CMK (cell line): ENCODE measurements around the gene FAM219A.

Experiments used
- DNase-seq: peaks from one replicate; pipeline ENCODE4 v3.0.0-alpha.2; 2010; ENCODE audit warnings: low read depth

Gene FAM219A, protein sequence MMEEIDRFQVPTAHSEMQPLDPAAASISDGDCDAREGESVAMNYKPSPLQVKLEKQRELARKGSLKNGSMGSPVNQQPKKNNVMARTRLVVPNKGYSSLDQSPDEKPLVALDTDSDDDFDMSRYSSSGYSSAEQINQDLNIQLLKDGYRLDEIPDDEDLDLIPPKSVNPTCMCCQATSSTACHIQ

DNA sequence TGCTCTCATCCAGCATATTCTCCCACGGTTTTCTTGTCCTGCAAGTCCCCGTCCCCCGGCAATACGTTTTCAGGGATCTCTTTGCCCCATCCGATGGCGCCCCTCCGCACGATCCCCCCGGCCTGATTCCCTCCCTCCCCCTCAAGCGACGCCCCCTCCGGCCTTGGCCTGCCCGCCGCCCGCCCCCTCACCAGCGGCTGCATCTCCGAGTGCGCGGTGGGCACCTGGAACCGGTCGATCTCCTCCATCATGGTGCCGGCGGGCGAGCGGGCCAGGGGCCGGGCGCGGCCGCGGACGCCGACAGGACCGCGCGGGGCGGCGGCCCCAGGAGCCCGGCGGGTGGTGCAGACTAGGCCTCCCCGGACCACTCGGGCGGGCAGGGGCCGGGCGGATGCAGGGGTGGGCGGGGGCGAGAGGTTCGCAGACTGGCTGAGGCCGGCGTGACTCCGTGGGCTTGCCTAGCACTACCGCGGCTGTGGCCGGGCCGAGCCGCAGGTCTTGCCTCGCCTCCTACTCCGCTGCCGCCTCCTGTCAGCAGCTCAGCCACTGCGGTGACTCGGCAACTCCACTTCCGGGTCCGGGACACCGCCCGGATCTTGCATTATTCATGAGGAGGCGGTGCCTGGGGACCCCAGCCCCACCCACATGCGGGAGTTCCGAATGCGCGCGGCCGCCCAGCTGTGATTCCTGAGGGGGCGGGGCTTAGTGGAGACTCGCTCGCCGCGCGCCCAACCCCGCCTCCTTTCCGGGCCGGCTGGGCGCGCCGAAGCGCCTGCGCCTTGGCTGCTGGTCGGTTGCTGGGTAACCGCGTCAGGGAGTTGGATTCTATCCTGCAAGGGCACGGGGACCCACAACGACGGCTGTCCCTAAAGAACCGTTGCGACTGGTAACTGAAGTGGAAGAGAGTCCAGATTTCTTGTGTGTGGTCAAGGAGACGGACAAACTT lies at the start of gene FAM219A, which contains the start of gene DNAI1:
FAM219A (minus strand) TSS at position 558 of the 946 bp plus-strand sequence; CDS start at position 251, 307 bp downstream.
DNAI1 (plus strand) TSS at position 793 of the 946 bp plus-strand sequence. CDS start 201 bp downstream, outside the sequence.
- DNase-seq: peak; percentile 97

DNA sequence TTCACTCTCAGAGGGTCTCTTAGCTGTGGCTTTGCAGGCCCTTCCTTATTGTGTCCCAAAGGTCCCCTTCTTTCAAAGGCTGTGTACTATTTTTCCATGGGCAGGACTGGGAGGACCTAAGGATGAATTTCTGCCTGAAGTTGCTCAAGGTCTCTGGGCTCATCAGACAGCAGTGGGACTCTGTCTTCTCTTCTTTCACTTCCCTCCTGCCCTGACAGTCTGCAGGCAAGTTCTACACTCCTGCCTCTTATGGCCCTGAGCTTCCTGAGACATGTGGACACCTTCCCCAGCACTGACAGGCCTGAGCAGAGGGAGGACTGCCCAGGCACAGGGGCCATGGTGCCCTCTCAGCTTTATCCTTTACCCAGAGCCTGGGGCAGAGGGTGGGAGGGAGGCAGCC lies 49.6 kb upstream of the FAM219A start:
- DNase-seq: no peak

DNA sequence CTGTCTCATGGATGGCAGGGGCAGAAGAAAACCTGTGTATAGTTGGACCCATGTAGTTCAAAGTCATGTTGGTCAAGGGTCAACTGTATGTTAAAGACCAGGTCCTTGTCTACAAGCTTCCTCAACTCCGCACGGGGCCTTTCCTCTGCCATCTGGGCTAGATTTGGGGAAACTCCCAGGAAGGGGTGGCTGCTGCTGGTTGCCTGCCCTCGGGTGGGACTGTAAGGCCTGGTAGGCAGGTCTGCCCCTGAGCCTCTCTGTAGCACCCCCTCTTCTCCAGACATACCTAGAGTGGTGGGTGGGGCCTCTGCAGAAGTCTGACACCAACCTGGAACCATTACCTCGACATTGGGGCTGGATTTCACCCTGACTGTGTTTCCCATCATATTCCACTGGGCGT lies 49.2 kb upstream of the FAM219A start:
- no peak for DNase-seq

DNA sequence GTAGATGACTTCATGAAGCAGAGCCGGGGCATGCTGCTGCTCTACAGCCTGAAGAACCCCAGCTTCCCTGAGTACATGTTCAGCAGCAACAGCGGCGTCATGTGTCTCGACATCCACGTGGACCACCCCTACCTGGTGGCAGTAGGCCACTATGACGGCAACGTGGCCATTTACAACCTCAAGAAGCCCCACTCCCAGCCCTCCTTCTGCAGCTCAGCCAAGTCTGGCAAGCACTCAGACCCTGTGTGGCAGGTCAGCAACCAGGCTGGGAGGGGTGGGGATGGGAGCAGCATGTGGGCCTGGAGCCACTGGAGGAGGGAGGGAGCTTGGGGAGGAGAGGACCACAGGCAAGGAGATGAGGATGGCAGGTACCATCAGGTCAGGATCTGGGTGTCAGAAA lies 48.3 kb upstream of the FAM219A start:
- no peak for DNase-seq

DNA sequence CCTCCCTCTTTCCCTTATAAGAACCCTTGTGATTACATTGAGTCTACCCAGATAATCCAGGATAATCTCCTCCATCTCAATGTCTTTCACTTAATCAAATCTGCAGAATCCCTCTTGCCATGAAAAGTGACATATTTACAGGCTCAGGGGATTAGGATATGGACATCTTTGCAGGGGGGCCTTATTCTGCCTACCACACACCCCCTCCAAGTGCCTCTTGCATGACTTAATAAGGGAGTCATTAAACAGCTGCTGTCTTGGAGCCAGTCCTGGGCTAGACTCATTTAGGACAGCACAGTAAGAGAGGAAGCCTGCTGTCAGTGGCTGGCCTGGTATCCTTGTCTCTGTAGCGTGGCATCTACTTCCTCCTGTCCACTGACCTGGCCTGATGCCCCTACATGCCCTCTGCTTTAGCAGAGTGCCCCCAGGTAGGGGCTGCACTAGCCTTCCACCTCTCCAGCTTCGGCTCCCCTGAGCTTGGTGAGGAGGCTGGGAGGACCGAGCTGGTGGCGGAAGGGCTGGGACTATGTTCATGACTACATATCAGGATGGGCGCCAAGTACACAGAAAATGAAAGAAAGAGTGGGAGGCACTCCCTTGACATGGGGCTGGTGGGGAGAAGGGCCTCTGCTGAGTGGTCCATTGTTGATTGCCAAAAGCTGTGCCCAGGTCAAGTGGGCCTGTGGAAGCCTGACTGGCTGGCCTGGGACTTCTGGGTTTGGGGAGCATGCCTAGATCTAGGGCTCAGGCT lies 47.2 kb upstream of the FAM219A start:
- DNase-seq: no peak

DNA sequence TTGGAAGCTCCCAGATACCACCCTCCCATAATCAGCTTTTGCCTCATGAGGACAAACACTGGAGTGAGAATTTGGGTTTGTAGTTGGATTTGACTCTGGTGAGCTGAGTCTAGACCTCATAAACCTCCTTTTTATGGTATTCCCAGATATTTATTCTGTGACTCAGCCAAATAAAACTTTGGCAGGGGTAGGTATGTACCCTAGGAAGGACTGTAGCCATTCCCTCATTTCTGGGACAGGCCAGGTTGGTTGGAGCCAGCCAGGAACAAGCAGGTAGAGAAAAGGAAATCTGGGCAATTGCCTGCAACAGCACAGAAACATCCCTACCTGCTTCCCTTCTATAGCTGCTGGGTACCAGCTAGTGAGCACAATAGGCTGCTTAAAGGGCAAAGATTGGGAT lies 45.0 kb upstream of the FAM219A start:
- no peak for DNase-seq

DNA sequence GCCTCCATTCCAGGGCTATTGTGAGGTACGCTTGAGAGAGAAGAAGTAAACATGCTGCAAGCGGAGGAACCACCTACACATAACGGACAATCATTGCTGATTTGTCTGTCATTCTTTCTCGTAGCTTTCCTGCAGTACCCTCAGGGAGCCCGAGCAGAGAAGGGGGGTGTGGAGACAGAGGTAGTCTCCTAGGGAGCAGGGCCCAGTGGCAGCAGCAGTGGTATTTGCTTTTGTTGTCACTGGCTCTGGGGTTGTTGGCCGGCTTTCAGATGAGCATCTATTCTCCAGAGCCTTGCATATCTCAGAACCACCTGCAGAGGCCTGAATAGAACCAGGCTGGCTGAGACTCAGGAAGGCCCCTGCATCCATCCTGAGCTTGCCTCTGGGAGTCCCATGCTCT lies 44.5 kb upstream of the FAM219A start:
- no peak for DNase-seq

DNA sequence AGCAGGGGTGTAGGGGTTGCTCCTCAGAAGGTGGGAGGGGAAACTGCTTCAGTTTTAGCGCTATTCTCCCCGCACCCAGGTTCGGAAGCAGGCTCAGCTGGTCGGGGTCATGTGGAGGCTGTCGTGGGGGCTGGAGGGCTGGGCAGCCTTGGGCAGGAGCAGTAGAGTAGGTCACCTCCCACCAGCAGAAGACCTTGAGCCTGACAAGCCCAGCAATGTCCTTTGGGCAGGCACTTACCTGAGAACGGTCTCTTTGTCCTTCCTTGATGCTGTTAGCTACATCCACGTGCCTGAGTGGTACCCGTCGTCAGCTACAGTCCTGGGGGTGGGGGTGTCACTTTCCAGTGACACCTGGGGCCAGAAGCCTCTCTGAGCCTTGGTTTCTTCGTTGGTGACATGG lies 44.1 kb upstream of the FAM219A start:
- no peak for DNase-seq

DNA sequence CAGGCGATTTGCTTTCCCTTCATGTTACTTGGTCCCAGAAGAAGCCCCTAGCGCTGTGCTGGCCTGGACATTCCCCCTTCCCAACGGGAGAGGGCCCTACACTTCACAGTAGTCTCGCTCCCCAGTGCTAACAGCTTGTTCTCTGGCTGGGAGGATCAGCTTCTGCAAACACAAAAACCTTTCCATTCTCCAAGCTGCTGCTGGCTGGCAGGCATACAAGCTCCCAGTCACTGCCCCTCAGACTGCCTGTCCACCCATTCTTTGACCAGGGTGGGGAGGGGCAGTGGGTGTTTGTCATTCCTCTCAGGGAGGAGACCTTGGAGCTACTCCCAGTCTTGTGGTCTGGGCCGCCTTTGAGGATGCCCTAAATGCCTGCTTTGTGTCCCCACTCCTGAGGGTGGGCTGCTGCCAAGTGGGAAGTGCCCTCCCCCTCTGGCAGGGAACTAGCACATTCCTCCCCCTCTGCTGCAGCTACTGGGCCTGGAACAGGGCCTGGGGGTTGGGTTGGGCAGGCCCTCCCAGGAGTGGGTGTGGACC lies 43.6 kb upstream of the FAM219A start:
- DNase-seq: no peak

DNA sequence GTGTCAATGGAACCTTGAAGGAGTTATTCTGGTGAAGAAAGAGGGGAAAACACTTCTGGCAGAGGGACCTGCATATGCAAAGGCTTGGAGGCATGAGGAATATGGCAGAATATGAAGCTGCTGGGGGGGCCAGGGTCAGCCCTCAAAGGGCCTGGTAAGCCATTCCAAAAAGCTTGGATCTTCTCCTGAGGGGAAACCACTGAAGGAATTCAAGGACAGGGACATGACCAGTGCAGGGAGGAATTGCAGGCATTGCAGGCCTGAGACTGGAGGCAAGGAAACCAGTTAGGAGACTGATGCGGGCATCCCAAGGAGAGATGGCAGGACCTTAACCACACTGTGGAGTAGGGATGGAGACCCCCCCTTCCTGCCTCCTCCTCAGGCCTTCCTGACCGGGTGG lies 43.0 kb upstream of the FAM219A start:
- no peak for DNase-seq

DNA sequence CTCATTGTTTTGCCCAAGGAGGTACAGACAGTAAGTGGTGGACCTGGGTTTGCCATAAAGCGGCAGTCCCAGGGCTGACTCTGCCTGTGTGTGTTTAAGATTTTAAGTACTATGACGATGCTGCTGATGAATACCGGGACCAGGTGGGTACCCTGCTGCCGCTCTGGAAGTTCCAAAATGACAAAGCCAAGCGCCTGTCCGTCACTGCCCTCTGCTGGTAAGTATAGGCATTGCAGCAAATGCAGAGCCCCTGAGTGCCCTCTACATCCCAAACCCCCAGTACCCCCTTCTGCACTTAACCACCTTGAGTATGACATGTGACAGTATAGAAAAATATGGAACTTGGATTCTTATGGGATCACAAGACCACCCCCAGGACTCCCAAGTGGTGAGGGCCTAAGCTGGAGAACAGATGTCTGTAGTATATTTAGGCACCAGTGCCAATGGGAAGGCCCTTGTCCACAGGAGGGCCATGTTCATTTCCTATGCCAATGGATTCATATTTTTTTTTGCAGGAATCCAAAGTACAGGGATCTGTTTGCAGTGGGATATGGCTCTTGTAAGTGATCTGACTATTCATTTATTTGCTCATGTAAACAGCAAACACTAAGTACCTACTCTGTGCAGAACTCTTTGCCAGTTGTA lies 42.4 kb upstream of the FAM219A start:
- DNase-seq: peak; percentile 20

DNA sequence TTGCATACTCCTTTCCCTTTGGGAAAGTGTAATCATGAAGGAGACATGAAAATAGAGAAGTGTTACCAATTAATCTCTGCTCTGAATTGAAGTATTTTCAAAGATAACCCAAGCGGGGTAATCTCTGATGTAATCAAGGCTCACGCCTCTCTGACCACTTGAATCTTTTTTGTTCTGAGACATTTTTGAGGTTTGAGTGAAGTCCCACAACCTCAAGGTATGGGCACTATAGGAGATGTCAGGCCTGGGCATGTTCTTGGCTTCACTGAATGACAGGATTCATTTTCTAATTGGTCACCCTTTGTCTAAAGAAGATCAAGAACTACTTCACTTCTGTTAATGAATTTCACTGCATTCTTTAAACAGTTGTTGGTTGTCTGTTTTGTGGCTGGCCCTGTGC lies 40.7 kb upstream of the FAM219A start:
- DNase-seq: no peak

DNA sequence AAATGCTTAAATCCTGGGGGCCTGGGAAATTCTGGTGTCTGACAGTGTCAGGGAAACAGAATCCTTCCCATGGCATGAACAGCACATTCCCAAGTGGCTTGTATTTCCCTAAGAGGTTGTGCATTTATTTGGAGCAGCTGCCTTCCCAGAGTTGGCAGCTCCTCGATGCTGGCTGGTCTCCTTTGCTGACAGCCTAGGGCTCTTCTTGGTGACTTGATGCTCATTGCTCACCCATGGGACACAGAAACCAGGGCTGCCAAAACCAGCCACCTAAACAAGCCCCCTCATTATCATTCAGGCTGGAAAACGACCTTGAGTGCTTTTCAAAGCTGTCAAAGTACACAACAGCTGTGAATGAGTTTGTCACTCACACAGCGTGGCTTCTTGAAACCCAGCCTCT lies 40.2 kb upstream of the FAM219A start:
- DNase-seq: no peak

DNA sequence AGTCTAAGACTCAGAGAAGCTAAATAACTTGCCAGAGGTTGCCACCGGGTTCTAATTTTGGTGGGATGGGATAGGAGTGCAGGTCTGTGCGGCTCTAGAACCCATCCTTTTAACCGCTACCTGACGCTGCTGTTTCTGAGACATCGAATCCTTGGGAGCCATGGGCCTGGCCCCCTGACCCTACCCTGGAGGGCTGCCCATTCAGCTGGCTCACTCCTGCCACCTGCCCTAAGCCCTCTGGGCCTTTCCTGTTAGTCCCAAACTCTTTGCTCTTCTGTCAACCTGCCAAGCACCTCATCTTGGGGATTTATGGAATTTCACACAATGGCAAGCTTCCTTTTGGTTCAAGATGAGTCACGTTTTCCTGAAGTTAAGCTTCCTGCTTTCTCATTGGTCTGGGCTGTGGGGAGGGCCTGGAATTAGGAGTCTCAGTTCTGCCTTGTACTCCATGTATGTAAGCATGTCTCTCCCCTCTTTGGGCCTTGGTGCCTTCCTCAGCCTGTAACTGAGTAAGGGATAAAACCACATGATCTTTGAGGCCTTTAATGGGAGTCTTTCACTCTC lies 37.9 kb upstream of the FAM219A start:
- DNase-seq: no peak

DNA sequence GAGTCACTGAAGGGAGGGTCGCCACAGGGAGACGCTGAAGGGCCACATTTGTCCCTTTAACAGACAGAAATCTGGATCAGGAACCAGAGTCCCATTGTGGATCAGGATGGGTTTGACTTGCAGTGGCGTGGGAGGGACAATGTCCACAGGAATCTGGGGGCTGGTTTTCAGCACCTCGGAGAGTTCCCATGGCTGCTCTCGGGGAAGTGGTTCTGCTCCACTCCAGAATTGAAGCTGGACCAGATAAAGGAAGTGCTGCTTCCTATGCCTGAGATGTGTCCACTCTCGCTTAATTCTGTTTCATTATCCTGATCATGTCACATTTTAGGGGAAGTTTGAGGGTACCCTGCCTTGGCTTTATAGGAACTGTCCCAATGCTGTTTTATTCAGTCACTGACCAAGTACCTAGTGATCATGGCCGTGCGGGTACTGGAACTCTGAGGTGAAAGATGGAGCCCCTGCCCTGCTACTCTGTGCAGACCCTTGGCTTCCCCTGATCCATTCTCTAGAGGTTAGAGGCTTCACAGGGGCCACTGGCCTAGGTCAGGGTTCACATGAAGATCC lies 35.7 kb upstream of the FAM219A start:
- DNase-seq: peak; percentile 25

DNA sequence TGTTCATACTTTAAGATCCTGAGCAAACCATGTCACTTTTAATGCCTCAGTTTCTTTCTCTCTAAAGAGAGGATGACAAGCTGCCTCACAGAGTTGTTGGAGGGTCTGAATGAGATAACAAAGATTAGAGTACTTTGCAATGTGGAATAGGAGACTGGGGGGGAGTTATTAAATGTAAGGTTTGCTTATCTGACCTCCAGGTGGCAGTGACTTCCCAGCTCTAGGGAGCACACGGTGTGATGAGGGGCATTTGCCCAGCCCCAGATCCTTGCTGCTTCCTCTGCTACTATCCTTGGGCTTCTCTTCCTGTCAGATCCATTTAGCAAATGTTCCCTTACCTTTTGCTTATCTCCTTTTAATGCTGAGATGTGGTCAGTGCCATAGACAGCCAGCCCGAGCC lies 33.7 kb upstream of the FAM219A start:
- no peak for DNase-seq

DNA sequence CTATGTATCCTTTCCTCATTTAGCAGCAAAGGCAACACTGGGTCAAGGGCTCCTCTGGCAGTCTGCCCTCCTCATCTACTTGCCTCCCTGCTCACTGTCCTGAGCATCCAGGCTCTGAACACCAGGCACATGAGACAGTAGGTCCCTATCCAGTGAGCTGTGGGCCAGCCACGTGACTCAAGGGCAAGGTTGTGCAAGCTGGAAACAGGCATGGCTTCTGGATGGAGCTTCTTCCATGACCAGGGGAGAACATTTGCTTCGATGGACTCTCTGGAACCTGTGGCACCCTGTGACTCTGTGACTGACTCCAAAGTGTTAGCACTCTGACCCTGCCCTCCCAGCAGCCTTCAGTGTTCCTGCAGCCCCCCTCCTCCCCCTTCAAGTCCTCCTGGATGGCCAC lies 33.2 kb upstream of the FAM219A start:
- DNase-seq: no peak

DNA sequence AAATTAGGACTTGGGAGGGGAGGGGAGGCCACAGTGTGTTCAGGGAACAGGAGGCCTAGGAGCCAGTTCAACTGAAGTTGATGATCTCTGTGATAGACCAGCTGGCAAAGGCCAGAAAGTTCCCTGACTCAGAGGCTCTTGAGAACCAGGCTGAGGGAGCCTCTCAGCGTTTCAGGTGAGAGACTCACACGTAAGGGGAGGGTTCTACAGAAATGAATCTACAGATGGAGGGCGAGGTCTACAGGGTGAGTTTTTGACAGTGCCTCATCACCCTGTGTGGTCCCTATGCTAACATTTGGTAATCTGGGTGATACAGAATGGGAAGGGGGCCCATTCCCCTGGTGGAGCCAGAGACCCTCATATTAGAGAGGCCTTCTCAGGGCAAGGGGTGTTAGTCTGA lies 32.4 kb upstream of the FAM219A start:
- DNase-seq: no peak

DNA sequence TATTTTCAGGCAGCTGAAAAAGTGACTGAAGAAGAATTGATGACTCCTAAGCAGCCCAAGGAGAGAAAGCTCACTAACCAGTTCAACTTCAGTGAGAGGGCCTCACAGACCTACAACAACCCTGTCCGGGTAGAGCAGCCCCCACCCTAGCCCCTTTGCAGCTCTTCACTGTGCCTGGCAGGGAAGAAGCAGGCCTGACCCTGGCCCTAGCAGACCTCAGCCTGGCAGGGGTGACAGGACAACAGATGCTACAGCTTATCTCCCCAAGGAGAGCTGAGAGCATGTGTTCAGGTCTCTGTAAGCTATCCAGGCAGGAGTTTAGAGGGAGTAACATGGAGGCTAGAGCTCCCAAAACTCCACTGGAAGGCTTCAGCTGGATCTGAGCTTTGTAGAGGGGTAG lies 32.0 kb upstream of the FAM219A start:
- DNase-seq: no peak

DNA sequence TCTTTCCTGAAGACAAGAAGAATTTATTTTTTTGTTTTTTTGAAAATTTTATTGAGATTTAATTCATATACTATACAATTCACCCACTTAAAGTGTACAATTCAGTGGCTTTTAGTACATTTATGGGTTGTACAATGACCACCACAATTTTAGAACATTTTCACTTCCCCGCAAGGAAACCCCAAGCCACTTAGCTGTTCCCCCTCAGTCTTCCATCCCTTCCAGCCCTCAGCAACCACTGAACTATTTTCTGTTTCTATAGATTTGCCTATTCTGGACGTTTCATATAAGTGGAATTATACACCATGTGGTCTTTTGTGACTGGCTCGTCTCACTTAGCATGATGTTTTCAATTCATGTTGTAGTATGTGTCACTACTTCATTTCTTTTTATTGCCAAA lies 28.2 kb upstream of the FAM219A start:
- DNase-seq: no peak

DNA sequence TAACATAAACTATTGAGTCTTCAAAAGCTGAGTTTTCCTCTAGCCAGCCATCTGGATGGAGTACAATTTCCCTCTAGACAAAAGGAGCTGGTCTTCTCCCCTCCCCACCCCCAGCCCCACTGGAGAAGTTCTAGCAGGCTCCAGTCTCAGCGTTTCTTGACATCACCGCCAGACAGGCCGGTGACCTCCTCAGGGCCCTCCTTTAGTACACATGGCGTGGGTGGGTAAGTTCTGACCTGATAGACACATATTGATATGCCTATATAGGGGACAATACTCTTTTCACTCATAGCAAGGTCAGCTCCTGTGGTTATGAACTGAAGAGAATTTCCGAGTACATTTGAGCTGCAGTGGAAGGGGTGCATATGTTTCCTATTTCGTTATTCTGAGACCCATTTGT lies 27.5 kb upstream of the FAM219A start:
- DNase-seq: no peak
